CD4-positive, alpha-beta memory T cell (primary cell): ENCODE results near the gene HOXB4. TPM values are rescaled to one million over a fixed set of nuclear protein-coding genes. Genes with fewer than 3 reads are reported as not detected.

ENCODE experiments used
- CTCF ChIA-PET: fragments of 350-600 bp; sonication (Branson Sonifier 250); formaldehyde crosslinking; loops from one replicate; lab custom pipeline; 2021; ENCODE audit warnings: inconsistent platforms; ENCODE audit not compliant: partially characterized antibody; lab: Charles Lee
- POLR2A ChIA-PET: fragments of 350-600 bp; sonication (Branson Sonifier 250); formaldehyde crosslinking; loops from one replicate; lab custom pipeline; 2021; ENCODE audit not compliant: partially characterized antibody; lab: Charles Lee
- DNase-seq, 5 donors: peaks; one replicate each; pipeline versions ENCODE4 v3.0.0 to v3.0.0-alpha.2; 2020 to 2022; ENCODE audit warnings: mixed read lengths in 1 of 5
- H3K27ac ChIP-seq: one replicate; pipeline ENCODE4 v1.7.0; 2013; ENCODE audit warnings: low read depth, low read length
- H3K27me3 ChIP-seq: 2 replicates; pipeline ENCODE4 v1.7.0; 2013; ENCODE audit warnings: mild to moderate bottlenecking, low read length, moderate library complexity; ENCODE audit not compliant: insufficient read depth
- H3K36me3 ChIP-seq: 2 replicates; pipeline ENCODE4 v1.7.0; 2013; ENCODE audit warnings: mild to moderate bottlenecking, low read length, moderate library complexity; ENCODE audit not compliant: insufficient read depth
- H3K4me1 ChIP-seq: 2 replicates; pipeline ENCODE4 v1.7.0; 2013; ENCODE audit warnings: mild to moderate bottlenecking, low read length, moderate library complexity; ENCODE audit not compliant: insufficient read depth
- H3K4me3 ChIP-seq, 2 donors: one replicate each; pipeline ENCODE4 v1.7.0; 2013; ENCODE audit warnings: low read length in 2 of 2, mild to moderate bottlenecking in 1 of 2
- H3K9me3 ChIP-seq, 2 donors: one replicate each; pipeline ENCODE4 v1.7.0; 2013; ENCODE audit warnings: low read length in 2 of 2, control low read depth in 1 of 2; ENCODE audit not compliant: control insufficient read depth in 1 of 2
- H3K27ac Mint-ChIP-seq, 7 donors: one replicate each; pipeline ENCODE4 v1.8.0; 2020 to 2021; ENCODE audit warnings: mixed read lengths in 7 of 7, mild to moderate bottlenecking in 6 of 7, inconsistent platforms in 3 of 7, moderate library complexity in 3 of 7
- H3K27me3 Mint-ChIP-seq, 2 donors: one replicate each; pipeline ENCODE4 v1.8.0; 2020 to 2021; ENCODE audit warnings: mixed read lengths in 2 of 2
- H3K36me3 Mint-ChIP-seq, 2 donors: one replicate each; pipeline ENCODE4 v1.8.0; 2020 to 2021; ENCODE audit warnings: mixed read lengths in 2 of 2, inconsistent platforms in 1 of 2, mild to moderate bottlenecking in 1 of 2
- H3K4me1 Mint-ChIP-seq, 4 donors: one replicate each; pipeline ENCODE4 v1.8.0; 2020 to 2021; ENCODE audit warnings: mixed read lengths in 4 of 4, mild to moderate bottlenecking in 1 of 4
- H3K4me3 Mint-ChIP-seq, 8 donors: one replicate each; pipeline ENCODE4 v1.8.0; 2020 to 2021; ENCODE audit warnings: mixed read lengths in 8 of 8, mild to moderate bottlenecking in 7 of 8, moderate library complexity in 6 of 8, inconsistent platforms in 3 of 8
- H3K9me3 Mint-ChIP-seq, 8 donors: one replicate each; pipeline ENCODE4 v1.8.0; 2020 to 2021; ENCODE audit warnings: mixed read lengths in 8 of 8, mild to moderate bottlenecking in 5 of 8, inconsistent platforms in 3 of 8, moderate library complexity in 1 of 8
- intact Hi-C: fragments of 100-400 bp; cut with micrococcal nuclease; formaldehyde crosslinking; loops from one replicate; pipeline ENCODE4 v1.15.1; 2023
- polyA plus RNA-seq, 2 donors: library from polyadenylated mRNA; unstranded; fragments of 300-500 nt; fragmentation: Illumina TruSeq; gene quantifications; one replicate each; pipeline ENCODE4 v1.2.3, GENCODE V29; 2021
- total RNA-seq, 2 experiments: library from RNA; stranded (reverse); gene quantifications; one replicate each; pipeline ENCODE4 v1.2.3, GENCODE V29; 2021

The HOXB4 gene
- total and polyA plus RNA-seq, 4 experiments from 2014 or later: 0.11 to 4.5 (median 1.6) TPM

DNA sequence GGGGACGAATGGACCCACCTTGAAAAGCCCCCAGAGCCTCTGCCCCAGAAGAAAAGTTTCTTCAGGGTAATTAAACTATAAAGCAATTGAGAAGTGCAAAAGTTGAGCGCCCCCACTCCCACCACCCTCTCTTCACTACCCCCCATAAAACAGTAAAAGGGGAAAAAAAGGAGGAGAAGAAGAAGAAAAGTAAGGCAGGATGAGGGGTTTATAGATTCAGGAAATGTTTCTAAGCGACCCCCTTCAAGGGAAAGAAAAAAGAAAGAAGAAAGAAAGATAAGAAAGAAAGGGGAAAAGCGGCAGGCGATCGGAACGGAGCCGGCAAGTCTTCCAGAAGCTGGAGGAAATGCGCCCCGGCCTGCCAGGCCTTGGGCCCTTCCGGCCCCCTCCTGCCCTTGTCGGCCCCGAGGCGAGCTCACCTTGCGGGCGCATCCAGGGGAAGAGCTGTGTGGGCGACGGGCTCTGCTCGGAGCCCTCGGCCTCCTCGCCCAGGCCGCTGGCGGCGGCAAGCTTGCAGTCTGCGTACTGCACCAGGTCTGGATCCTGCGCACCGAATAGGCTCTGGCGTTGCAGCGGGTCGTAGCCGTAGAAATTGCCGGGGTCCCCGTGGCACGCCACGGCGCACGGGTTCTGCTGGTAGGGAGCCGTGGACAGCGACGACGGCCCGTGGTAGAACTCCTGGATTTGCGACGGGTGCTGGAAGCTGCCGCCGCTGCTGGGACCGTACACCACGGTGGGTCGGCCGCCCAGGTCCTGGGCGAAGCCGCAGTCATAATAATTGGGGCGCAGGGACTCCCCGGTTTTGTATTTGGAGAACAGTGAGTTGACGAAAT is 35.9 kb upstream of the HOXB4 start:
- peaks cover 0 to 6% (median 0%) of the 10 kb centered on the region in 8 donors for H3K9me3 Mint-ChIP-seq
- H3K36me3 Mint-ChIP-seq: peaks cover 0 to 6% of the 10 kb centered on the region in 2 donors
- peak overlapping the region; percentile 41 to 92 (median 76) for H3K4me3 Mint-ChIP-seq
- Histone ChIP-seq H3K9me3 (no peaks in the 10 kb centered on the region), H3K36me3 (no peaks in the 10 kb centered on the region), H3K4me1 (peaks cover 67% of the 10 kb centered on the region), H3K27ac (no peak overlapping the region), H3K27me3 (peaks cover 77% of the 10 kb centered on the region), H3K4me3 (peak overlapping the region in 1 of 2 donors; percentile 20)
- DNase-seq: peak in 2 of 5 donors; percentile 40 to 42
- H3K27me3 Mint-ChIP-seq: peaks cover 50 to 71% of the 10 kb centered on the region in 2 donors
- ChIA-PET CTCF (interaction anchor here (0.5 to 3.9 kb wide), 7 partner anchors 9 to 586 kb away, joined by 3 to 16 read pairs (median 5); partner anchors contain the start of genes HOXB5 and HOXB9), POLR2A (interaction anchor here (0.7 to 1.3 kb wide), 7 partner anchors 9 to 593 kb away, joined by 3 to 6 read pairs (median 4); partner anchors contain the start of gene HOXB9)
- H3K4me1 Mint-ChIP-seq: peaks cover 33 to 77% (median 48%) of the 10 kb centered on the region in 4 donors
- peak overlapping the region in 3 of 7 donors; percentile 41 to 82 (median 43) for H3K27ac Mint-ChIP-seq
- intact Hi-C loops: no loop called here

GRCh38 chr17:48612854-48613691 is 34.9 kb upstream of the HOXB4 start:
- no peaks in the 10 kb centered on the region for H3K36me3 ChIP-seq
- H3K27me3 ChIP-seq: peaks cover 71% of the 10 kb centered on the region
- intact Hi-C loops: no loop called here
- Mint-ChIP-seq H3K4me1 (peaks cover 27 to 67% (median 40%) of the 10 kb centered on the region in 4 donors), H3K36me3 (peaks cover 0 to 6% of the 10 kb centered on the region in 2 donors), H3K9me3 (peaks cover 0 to 6% (median 0%) of the 10 kb centered on the region in 8 donors), H3K27me3 (peaks cover 42 to 69% of the 10 kb centered on the region in 2 donors), H3K27ac (peak overlapping the region in 3 of 7 donors; percentile 6 to 85 (median 43)), H3K4me3 (peak overlapping the region; percentile 79 to 93 (median 84))
- H3K9me3 ChIP-seq: no peaks in the 10 kb centered on the region
- peak in 4 of 5 donors; percentile 56 to 64 (median 57) for DNase-seq
- no peak overlapping the region for H3K27ac ChIP-seq
- H3K4me3 ChIP-seq: peak overlapping the region; percentile 23 to 33
- H3K4me1 ChIP-seq: peaks cover 58% of the 10 kb centered on the region
- ChIA-PET CTCF (interaction anchor here (0.6 to 3.9 kb wide), 13 partner anchors 10 to 588 kb away, joined by 3 to 16 read pairs (median 4); no protein-coding TSS in a partner anchor), POLR2A (interaction anchor here (0.7 to 1.2 kb wide), 5 partner anchors 11 to 592 kb away, joined by 3 to 5 read pairs (median 3); no protein-coding TSS in a partner anchor)

GRCh38 chr17:48612456-48612853 is 34.3 kb upstream of the HOXB4 start:
- intact Hi-C loops: no loop called here
- peaks cover 52% of the 10 kb centered on the region for H3K4me1 ChIP-seq
- peak in 1 of 5 donors; percentile 17 for DNase-seq
- Mint-ChIP-seq H3K9me3 (peaks cover 0 to 6% (median 0%) of the 10 kb centered on the region in 8 donors), H3K4me1 (peaks cover 27 to 64% (median 39%) of the 10 kb centered on the region in 4 donors), H3K4me3 (peak overlapping the region; percentile 76 to 93 (median 82)), H3K27ac (peak overlapping the region in 5 of 7 donors; percentile 1 to 85 (median 37)), H3K36me3 (peaks cover 0 to 6% of the 10 kb centered on the region in 2 donors), H3K27me3 (peaks cover 42 to 70% of the 10 kb centered on the region in 2 donors)
- H3K27ac ChIP-seq: no peak overlapping the region
- ChIA-PET POLR2A (interaction anchor here (0.7 to 1.2 kb wide), 4 partner anchors 11 to 273 kb away, joined by 3 to 5 read pairs (median 4); no protein-coding TSS in a partner anchor), CTCF (interaction anchor here (0.6 to 3.9 kb wide), 13 partner anchors 10 to 587 kb away, joined by 3 to 16 read pairs (median 4); no protein-coding TSS in a partner anchor)
- peak overlapping the region; percentile 23 to 33 for H3K4me3 ChIP-seq
- no peaks in the 10 kb centered on the region for H3K9me3 ChIP-seq
- no peaks in the 10 kb centered on the region for H3K36me3 ChIP-seq
- peaks cover 65% of the 10 kb centered on the region for H3K27me3 ChIP-seq

- Histone ChIP-seq H3K4me1 (peaks cover 51% of the 10 kb centered on the region), H3K4me3 (peak overlapping the region in 1 of 2 donors; percentile 64), H3K9me3 (no peaks in the 10 kb centered on the region), H3K27ac (no peak overlapping the region), H3K27me3 (peaks cover 59% of the 10 kb centered on the region), H3K36me3 (no peaks in the 10 kb centered on the region)
- Mint-ChIP-seq H3K4me3 (peak overlapping the region; percentile 86 to 93 (median 90)), H3K27me3 (peaks cover 40 to 69% of the 10 kb centered on the region in 2 donors), H3K27ac (peak overlapping the region in 3 of 7 donors; percentile 42 to 69 (median 47)), H3K9me3 (peaks cover 0 to 6% (median 0%) of the 10 kb centered on the region in 8 donors), H3K36me3 (peaks cover 0 to 6% of the 10 kb centered on the region in 2 donors), H3K4me1 (peaks cover 23 to 58% (median 35%) of the 10 kb centered on the region in 4 donors)
- DNase-seq: no peak
- ChIA-PET CTCF (no interaction called here), POLR2A (no interaction called here)
- intact Hi-C loops: loop anchor here (2.0 kb wide), 1 partner anchor 13 kb away; no protein-coding TSS in a partner anchor
Observed at GRCh38 chr17:48611681-48612455, 33.7 kb upstream of the HOXB4 start.

GRCh38 chr17:48611213-48611612 is 33.1 kb upstream of the HOXB4 start:
- Histone ChIP-seq H3K4me3 (peak overlapping the region; percentile 64 to 76), H3K36me3 (no peaks in the 10 kb centered on the region), H3K4me1 (peaks cover 51% of the 10 kb centered on the region), H3K9me3 (no peaks in the 10 kb centered on the region), H3K27me3 (peaks cover 53% of the 10 kb centered on the region), H3K27ac (no peak overlapping the region)
- ChIA-PET POLR2A (no interaction called here), CTCF (no interaction called here)
- intact Hi-C loops: loop anchor here (2.0 kb wide), 1 partner anchor 14 kb away; no protein-coding TSS in a partner anchor
- Mint-ChIP-seq H3K27me3 (peaks cover 39 to 69% of the 10 kb centered on the region in 2 donors), H3K27ac (peak overlapping the region in 5 of 7 donors; percentile 13 to 93 (median 69)), H3K4me1 (peaks cover 23 to 55% (median 34%) of the 10 kb centered on the region in 4 donors), H3K4me3 (peak overlapping the region; percentile 86 to 93 (median 90)), H3K36me3 (peaks cover 0 to 6% of the 10 kb centered on the region in 2 donors), H3K9me3 (peaks cover 0 to 6% (median 0%) of the 10 kb centered on the region in 8 donors)
- no peak for DNase-seq
